HL-60/S4 (cell line): Measurements from ENCODE around the gene WDR55.
"Not testable (repeated sequence)": the region's sequence is repeated elsewhere in the genome, so short reads cannot be mapped to it uniquely, and the experiment has no call there.

Source experiments
- in situ Hi-C: fragments of 300-500 bp; cut with MboI; formaldehyde crosslinking; loops from 2 replicates; pipeline ENCODE4 v1.14.3; 2022; ENCODE audit warnings: low sequenced_read_pairs

WDR55 gene

DNA sequence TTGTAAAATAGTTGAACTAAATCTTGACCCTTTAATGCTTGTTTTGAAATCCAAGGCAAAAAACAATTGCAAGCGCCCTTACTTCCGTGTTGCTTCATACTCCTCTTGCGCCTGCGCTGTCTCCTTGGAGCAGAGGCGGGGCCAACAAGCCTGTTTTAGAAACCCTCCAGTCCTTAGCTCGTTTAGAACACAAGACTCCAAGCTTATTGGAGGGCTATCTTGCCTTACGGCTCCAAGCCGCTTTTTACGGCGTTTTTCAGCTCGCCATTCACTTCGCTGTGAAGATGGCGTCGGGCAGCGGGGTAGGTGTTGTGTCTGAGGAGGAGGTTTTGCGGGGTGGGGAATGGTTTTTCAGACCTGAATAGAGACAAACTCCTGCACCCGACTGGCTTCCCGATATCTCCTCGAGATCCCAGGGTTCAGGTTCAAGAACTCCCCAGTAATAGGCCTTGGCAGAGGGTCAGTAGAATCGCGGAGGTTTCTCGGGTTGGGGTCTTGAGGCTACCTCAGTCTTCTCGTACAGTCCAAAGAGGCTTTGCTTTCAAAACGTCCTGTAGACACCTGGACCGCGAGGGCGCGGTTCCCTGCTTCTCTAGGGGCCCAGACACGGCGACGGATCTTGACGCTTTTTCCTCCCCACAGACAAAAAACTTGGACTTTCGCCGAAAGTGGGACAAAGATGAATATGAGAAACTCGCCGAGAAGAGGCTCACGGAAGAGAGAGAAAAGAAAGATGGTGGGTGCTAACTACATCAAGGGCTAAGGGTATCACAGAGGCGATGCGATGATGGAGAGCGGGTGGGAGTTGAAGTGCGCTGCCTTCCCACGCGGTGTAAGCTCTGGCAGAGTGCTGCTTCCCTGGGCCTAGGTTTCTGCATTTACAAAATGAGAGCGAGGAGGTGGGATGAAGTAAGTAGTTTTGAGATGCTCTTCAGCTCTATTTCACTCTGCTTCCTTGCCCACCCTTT is 35.8 kb downstream of the WDR55 start, which contains the start of gene ZMAT2:
Gene ZMAT2 (plus strand): TSS at position 271 of the 968 bp plus-strand sequence. CDS start 14 bp downstream, at position 285.
- in situ Hi-C loops: loop anchor here (10.0 kb wide), 1 partner anchor 136 kb away; the partner anchor contains the start of genes APBB3 and SLC35A4

DNA sequence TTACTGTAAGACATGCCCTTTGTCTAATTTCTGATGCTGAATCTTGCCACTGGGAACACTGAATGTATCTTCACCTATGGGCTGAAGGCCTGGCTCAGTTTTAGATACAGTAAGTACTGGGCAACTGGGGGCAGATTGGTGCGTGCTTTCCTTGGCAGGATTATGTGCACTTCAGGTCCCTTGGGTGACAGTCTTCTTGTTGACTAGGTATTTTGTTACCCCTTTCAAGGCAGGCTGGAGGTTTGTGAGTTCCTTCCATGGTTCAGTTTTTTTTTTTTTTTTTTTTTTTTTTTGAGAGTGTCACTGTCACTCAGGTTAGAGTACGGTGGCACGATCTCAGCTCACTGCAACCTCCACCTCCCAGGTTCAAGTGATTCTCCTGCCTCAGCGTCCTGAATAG is 43.1 kb downstream of the WDR55 start:
- in situ Hi-C loops: loop anchor here (10.0 kb wide), 1 partner anchor 143 kb away; the partner anchor contains the start of genes APBB3 and SLC35A4

DNA sequence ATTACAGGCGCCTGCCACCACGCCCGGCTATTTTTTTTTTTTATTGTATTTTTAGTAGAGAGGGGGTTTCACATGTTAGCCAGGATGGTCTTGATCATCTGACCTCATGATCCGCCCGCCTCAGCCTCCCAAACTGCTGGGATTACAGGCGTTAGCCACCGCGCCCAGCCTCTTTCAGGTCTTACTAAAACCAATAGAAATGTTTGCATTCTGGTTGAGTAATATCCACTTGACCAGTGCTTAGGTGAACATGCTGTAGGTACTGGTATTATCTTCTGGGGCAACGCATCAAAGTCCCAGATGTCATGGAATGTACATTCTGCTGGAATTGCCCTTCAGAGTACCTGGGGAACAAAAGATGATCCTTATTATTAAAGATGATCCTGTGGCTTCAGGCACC is 44.1 kb downstream of the WDR55 start:
- in situ Hi-C loops: loop anchor here (10.0 kb wide), 1 partner anchor 144 kb away; the partner anchor contains the start of genes APBB3 and SLC35A4

DNA sequence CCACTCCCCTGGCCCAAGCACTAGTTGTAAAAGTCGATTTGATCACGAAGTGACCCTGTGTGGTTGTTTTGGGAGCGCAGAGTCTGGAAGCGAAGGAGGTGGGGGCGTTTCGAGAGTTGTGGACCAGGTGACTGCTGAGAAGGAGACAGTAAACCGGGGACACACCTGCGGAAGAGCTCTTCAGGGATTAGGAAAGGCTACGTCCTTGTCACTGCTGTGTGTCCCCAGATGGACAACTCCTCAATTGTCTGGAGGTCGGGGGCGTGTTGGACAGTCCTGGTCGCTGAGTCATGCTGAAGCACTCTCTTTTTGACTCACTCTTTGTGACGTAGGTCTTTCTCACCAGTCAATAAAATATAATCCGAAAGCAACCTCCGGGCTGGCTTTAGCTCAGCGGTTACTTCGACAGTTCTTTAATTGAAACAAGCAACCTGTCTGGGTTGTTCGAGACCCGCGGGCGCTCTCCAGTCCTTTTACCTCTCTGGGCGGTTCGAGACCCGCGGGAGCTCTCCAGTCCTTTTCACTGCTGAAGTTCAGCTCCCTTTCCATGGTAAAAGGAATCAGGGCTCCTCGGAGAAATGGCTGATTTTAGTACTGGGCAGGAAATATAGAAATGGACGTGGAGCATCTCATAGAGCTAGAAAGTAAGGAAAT is 46.3 kb downstream of the WDR55 start:
- in situ Hi-C loops: loop anchor here (5.0 to 10.0 kb wide), 2 partner anchors 344 to 466 kb away; no protein-coding TSS in a partner anchor

DNA sequence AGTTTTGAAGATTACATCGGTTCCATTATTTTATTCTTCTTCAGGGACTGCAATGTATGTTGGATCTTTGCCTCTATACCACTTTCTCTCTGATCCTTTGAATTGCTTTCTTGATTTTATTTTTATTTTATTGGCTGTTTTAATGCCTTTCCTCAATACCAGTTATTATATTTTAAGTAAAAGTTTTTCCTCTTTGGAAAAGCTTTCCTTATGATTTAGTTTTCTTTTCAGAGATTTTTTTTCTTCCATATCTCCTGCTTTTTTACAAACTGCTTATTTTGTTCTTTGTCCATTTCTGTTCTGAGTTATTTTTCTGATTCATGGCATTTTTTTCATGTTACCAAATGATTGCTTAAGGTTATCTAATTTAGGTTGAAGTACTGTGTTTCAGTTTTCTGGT is 47.1 kb downstream of the WDR55 start:
- in situ Hi-C loops: loop anchor here (5.0 to 10.0 kb wide), 2 partner anchors 344 to 467 kb away; no protein-coding TSS in a partner anchor

DNA sequence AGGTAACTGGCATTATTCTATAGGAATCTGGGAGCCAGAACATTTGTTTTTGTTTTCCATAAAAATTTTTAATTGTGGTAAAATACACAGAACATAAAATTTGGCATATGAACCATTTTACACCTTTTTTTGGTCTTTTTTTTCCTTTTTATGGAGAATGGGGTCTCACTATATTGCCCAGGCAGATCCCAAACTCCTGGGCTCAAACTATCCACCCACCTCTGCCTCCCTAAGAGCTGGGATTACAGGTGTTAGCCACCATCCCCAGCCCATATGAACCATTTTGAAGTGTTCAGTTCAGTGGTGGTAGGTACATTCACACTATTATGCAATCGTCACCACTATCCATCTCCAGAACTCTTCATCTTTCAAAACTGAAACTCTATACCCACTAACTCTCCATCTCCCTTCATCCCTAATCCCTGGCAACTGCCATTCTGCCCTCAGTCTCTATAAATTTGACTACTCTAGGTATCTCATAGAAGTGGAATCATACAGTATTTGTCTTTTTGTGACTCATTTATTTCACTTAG is 48.9 kb downstream of the WDR55 start:
- in situ Hi-C loops: loop anchor here (5.0 to 10.0 kb wide), 2 partner anchors 346 to 469 kb away; no protein-coding TSS in a partner anchor

DNA sequence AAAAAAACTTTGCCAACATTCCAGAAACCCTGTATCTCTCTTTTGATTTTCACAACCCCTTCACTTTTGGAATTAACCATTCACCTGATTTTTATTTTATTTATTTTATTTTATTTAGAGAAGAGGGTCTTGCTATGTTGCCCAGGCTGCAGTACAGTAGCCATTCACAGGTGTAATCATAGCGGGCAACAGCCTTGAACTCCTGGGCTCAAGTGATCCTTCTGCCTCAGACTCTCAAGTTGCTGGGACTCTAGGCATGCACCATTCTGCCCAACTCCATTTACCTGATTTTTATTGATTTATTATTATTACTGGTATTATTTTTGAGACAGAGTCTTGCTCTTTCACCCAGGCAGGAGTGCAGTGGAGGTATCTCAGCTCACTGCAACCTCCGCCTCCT is 51.5 kb downstream of the WDR55 start:
- in situ Hi-C loops: loop anchor here (10.0 kb wide), 1 partner anchor 471 kb away; no protein-coding TSS in a partner anchor

DNA sequence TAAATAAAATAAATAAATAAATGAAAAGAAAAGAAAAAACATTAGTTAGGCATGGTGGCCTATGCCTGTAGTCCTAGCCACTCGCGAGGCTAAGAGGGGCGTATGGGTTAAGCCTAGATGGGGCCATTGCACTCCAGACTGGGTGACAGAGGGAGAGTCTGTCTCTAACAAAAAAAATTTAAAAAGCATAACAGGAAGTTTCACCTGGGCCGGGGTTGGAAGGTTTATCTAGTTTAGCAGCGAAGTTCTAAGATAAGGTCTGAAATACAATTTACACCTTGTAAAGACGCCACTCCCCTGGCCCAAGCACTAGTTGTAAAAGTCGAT is 53.5 kb downstream of the WDR55 start:
- in situ Hi-C loops: loop anchor here (10.0 kb wide), 1 partner anchor 473 kb away; no protein-coding TSS in a partner anchor

DNA sequence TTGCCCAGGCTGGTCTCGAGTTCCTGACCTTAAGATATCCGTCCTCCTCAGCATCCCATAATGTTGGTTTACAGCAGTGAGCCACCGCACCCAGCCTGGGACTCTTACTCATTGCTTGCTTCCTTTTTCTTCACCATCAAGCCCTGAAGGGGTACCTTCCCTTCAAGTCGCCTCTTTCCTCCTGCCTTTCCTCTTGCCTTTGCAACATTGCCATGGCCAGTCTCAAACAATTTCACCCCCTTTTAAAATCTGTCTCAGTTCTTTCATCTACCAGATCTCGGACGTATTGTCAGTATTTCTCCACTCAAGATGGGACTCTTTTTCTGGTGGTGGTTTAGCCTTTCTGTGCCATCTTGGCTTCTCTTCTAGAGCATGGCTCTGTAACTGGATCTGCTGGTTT is 56.0 kb downstream of the WDR55 start:
- in situ Hi-C loops: not testable (repeated sequence)

DNA sequence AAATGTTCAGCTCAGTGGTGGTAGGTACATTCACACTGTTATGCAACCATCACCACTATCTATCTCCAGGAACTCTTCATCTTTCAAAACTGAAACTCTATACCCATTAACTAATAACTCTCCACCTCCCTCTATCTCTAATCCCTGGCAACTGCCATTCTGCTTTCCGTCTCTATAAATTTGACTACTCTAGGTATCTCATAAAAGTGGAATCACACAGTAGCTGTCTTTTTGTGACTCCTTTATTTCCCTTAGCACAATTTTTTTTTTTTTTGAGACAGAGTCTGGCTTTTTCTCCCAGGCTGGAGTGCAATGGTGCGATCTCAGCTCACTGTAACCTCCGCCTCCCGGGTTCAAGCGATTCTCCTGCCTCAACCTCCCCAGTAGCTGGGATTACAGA is 56.7 kb downstream of the WDR55 start:
- in situ Hi-C loops: not testable (repeated sequence)
